Measurements from ENCODE around the gene CDKN2D. TPM values are rescaled to one million over a fixed set of nuclear protein-coding genes. Genes with fewer than 3 reads are reported as not detected.
A peak's percentile ranks its signal among the peaks of the same experiment; 100 is the strongest.

Gene CDKN2D
- total and polyA plus RNA-seq, 10 of the 15 experiments (the other 5 are each of a cell fraction or from before 2014, with no cell fraction given): 0.53 to 17.2 (median 6.7) TPM

DNA sequence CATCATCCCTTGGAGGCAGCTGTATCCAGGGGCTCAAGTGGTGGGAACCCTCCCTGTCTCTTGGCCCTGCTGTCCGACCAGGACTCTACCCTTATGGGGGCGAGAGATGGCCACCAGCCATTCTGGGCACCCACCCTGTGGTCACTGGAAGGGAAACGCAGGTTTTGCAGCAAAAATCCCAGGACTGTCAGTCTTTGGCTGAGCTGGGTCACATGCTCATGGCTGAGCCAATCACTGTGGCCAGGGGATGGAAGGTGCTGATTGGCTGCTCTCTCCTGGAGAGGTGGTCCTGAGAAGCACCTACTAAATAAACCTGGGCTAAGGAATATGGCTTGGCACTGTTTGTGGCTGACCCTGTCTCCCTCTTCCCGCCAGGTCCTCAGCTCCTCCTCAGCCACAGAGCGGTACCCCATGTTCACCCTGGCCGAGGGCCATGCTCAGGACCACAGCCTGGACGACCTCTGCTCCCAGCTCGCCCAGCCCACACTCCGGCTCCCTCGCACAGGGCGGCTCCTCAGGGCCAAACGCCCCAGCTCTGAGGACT is 16.2 kb downstream of the CDKN2D start (continued):
- TF ChIP-seq TAF1 (IDR thresholded peaks at IDR 0.05; ENCODE audit: borderline replicate concordance, low read depth, low read length) (no peak), TCF3 (IDR thresholded peaks at IDR 0.05; ENCODE audit: borderline replicate concordance, insufficient read depth, low read depth, low read length) (0 out of 2 replicates have a peak, but pooled peaks have one; percentile 13), EGR1 (IDR thresholded peaks at IDR 0.05; ENCODE audit: borderline replicate concordance in 1 of 2, low read depth in 2 of 2, low read length in 2 of 2) (no peak), ZNF274 (IDR thresholded peaks at IDR 0.05; ENCODE audit: insufficient read depth, insufficient read length) (no peak), RBBP5 (conservative IDR thresholded peaks at IDR 0.05) (no peak), POLR2AphosphoS5 (IDR thresholded peaks at IDR 0.05; ENCODE audit: low read length) (peak; percentile 31; the same call in 1 of the 2 replicates), HDAC6 (IDR thresholded peaks at IDR 0.05; ENCODE audit: unreplicated experiment) (no peak), EP300 (IDR thresholded peaks at IDR 0.05; ENCODE audit: borderline replicate concordance in 1 of 2, control insufficient read depth in 1 of 2, low read depth in 2 of 2, low read length in 2 of 2) (no peak), ETV6 (conservative IDR thresholded peaks at IDR 0.05 in 1 of 2, IDR thresholded peaks at IDR 0.05 in 1 of 2; ENCODE audit: borderline replicate concordance in 1 of 2, low read depth in 1 of 2) (no peak), NFYB (IDR thresholded peaks at IDR 0.05; ENCODE audit: insufficient read depth, low read depth, low read length) (peak; percentile 92), NFIC (IDR thresholded peaks at IDR 0.05; ENCODE audit: low read depth, low read length) (no peak), NR2C1 (IDR thresholded peaks at IDR 0.05) (no peak), YY1 (IDR thresholded peaks at IDR 0.05; ENCODE audit: low read depth, low read length) (0 out of 2 replicates have a peak, but pooled peaks have one; percentile 22), POU2F2 (IDR thresholded peaks at IDR 0.05; ENCODE audit: borderline replicate concordance, low read depth, low read length) (0 out of 3 replicates have a peak, but pooled peaks have one; percentile 50)
- TF ChIP-seq, protein P1, sequence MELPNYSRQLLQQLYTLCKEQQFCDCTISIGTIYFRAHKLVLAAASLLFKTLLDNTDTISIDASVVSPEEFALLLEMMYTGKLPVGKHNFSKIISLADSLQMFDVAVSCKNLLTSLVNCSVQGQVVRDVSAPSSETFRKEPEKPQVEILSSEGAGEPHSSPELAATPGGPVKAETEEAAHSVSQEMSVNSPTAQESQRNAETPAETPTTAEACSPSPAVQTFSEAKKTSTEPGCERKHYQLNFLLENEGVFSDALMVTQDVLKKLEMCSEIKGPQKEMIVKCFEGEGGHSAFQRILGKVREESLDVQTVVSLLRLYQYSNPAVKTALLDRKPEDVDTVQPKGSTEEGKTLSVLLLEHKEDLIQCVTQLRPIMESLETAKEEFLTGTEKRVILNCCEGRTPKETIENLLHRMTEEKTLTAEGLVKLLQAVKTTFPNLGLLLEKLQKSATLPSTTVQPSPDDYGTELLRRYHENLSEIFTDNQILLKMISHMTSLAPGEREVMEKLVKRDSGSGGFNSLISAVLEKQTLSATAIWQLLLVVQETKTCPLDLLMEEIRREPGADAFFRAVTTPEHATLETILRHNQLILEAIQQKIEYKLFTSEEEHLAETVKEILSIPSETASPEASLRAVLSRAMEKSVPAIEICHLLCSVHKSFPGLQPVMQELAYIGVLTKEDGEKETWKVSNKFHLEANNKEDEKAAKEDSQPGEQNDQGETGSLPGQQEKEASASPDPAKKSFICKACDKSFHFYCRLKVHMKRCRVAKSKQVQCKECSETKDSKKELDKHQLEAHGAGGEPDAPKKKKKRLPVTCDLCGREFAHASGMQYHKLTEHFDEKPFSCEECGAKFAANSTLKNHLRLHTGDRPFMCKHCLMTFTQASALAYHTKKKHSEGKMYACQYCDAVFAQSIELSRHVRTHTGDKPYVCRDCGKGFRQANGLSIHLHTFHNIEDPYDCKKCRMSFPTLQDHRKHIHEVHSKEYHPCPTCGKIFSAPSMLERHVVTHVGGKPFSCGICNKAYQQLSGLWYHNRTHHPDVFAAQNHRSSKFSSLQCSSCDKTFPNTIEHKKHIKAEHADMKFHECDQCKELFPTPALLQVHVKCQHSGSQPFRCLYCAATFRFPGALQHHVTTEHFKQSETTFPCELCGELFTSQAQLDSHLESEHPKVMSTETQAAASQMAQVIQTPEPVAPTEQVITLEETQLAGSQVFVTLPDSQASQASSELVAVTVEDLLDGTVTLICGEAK (IDR thresholded peaks at IDR 0.05; ENCODE audit: borderline replicate concordance): no peak
- TF ChIP-seq, protein P2, sequence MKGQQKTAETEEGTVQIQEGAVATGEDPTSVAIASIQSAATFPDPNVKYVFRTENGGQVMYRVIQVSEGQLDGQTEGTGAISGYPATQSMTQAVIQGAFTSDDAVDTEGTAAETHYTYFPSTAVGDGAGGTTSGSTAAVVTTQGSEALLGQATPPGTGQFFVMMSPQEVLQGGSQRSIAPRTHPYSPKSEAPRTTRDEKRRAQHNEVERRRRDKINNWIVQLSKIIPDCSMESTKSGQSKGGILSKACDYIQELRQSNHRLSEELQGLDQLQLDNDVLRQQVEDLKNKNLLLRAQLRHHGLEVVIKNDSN (IDR thresholded peaks at IDR 0.05; ENCODE audit: borderline replicate concordance, extremely low read length, insufficient read depth, low read depth, low read length): peak; percentile 81

Measured in GM12878 (cell line).